HepG2 (cell line): ENCODE data around the gene CCDC142. TPM values are rescaled to one million over a fixed set of nuclear protein-coding genes. Genes with fewer than 3 reads are reported as not detected.
A peak's percentile ranks its signal among the peaks of the same experiment; 100 is the strongest.

ENCODE experiments used
- FOSL1 ChIP-seq: sonication (generic); formaldehyde crosslinking; IDR thresholded peaks from 2 replicates; pipeline ENCODE4 v1.9.0; 2021; ENCODE audit warnings: missing genetic modification reagents, borderline replicate concordance
- HMGXB3 ChIP-seq: sonication (generic); formaldehyde crosslinking; IDR thresholded peaks from 2 replicates; pipeline ENCODE4 v1.4.0; 2020; ENCODE audit warnings: missing genetic modification reagents, borderline replicate concordance
- HOXA9 ChIP-seq: sonication (generic); formaldehyde crosslinking; IDR thresholded peaks from 2 replicates; pipeline ENCODE4 v1.8.1; 2022; ENCODE audit warnings: missing genetic modification reagents, mild to moderate bottlenecking, moderate library complexity, borderline replicate concordance
- KAT7 ChIP-seq: IDR thresholded peaks from 2 replicates; pipeline ENCODE4 v1.6.1; 2018; ENCODE audit warnings: borderline replicate concordance, missing compliant biosample characterization
- MAFG ChIP-seq: sonication (generic); formaldehyde crosslinking; IDR thresholded peaks from 2 replicates; pipeline ENCODE4 v1.5.1; 2020; ENCODE audit warnings: mild to moderate bottlenecking, missing genetic modification reagents
- MED13 ChIP-seq: sonication (generic); formaldehyde crosslinking; IDR thresholded peaks from 2 replicates; pipeline ENCODE4 v1.5.0; 2020; ENCODE audit warnings: missing genetic modification reagents
- REL ChIP-seq: sonication (generic); formaldehyde crosslinking; conservative IDR thresholded peaks from 2 replicates; pipeline ENCODE4 v1.8.0; 2022; ENCODE audit warnings: mild to moderate bottlenecking, missing genetic modification reagents, moderate library complexity
- SALL2 ChIP-seq: sonication (generic); formaldehyde crosslinking; IDR thresholded peaks from 2 replicates; pipeline ENCODE4 v1.8.1; 2023; ENCODE audit warnings: mild to moderate bottlenecking, missing genetic modification reagents, inconsistent platforms
- STAT6 ChIP-seq: sonication (generic); formaldehyde crosslinking; IDR thresholded peaks from 2 replicates; pipeline ENCODE4 v1.4.0; 2020; ENCODE audit warnings: missing genetic modification reagents, mild to moderate bottlenecking, borderline replicate concordance
- TRIM24 ChIP-seq: sonication (generic); formaldehyde crosslinking; IDR thresholded peaks from 2 replicates; pipeline ENCODE4 v1.8.0; 2022; ENCODE audit warnings: mild to moderate bottlenecking, missing genetic modification reagents
- XBP1 ChIP-seq: sonication (generic); formaldehyde crosslinking; IDR thresholded peaks from 2 replicates; pipeline ENCODE4 v1.5.0; 2020; ENCODE audit warnings: missing genetic modification reagents
- ZNF17 ChIP-seq: sonication (generic); formaldehyde crosslinking; IDR thresholded peaks from 2 replicates; pipeline ENCODE4 v1.5.0; 2020; ENCODE audit warnings: mild to moderate bottlenecking, missing genetic modification reagents
- ZNF230 ChIP-seq: sonication (generic); formaldehyde crosslinking; IDR thresholded peaks from 2 replicates; pipeline ENCODE4 v1.4.0; 2020; ENCODE audit warnings: mild to moderate bottlenecking, missing genetic modification reagents
- ZNF326 ChIP-seq: sonication (generic); formaldehyde crosslinking; IDR thresholded peaks from 2 replicates; pipeline ENCODE4 v1.4.0; 2020; ENCODE audit warnings: missing genetic modification reagents, borderline replicate concordance
- ZNF678 ChIP-seq: sonication (generic); formaldehyde crosslinking; IDR thresholded peaks from 2 replicates; pipeline ENCODE4 v1.4.0; 2020; ENCODE audit warnings: mild to moderate bottlenecking, missing genetic modification reagents
- ZNF746 ChIP-seq: sonication (generic); formaldehyde crosslinking; IDR thresholded peaks from 2 replicates; pipeline ENCODE4 v1.8.0; 2022; ENCODE audit warnings: mild to moderate bottlenecking, missing genetic modification reagents
- polyA plus RNA-seq, 8 experiments: library from polyadenylated mRNA; depleted of rRNA in 3 of 8; stranded (reverse) in 7 of 8; unstranded in 1 of 8; fragments of >200 nt; fragmentation: Illumina TruSeq in 4 of 8; extraction: Trizol in 4 of 8; gene quantifications; 2 replicates each; pipeline versions ENCODE4 v1.2.1 to v1.2.3, GENCODE V29; 2011 to 2016; ENCODE audit warnings: low read depth in 4 of 8, missing spikeins in 1 of 8, mixed read lengths in 1 of 8; ENCODE audit not compliant: insufficient read depth in 1 of 8
- total RNA-seq, 5 experiments: library from RNA; depleted of rRNA; stranded (reverse); fragments of >200 nt; fragmentation: Illumina TruSeq; extraction: Trizol; gene quantifications; 2 replicates each; pipeline ENCODE4 v1.2.3, GENCODE V29; 2016; ENCODE audit warnings: low read depth in 1 of 5
- TF ChIP-seq, protein P1 (sequence below): sonication (generic); formaldehyde crosslinking; IDR thresholded peaks from 2 replicates; pipeline ENCODE4 v1.4.0; 2020; ENCODE audit warnings: missing genetic modification reagents, low read depth, mild to moderate bottlenecking, borderline replicate concordance
- TF ChIP-seq, protein P2 (sequence below): sonication (generic); formaldehyde crosslinking; IDR thresholded peaks from 2 replicates; pipeline ENCODE4 v1.9.0; 2021; ENCODE audit warnings: missing genetic modification reagents, borderline replicate concordance

CCDC142 gene
- total and polyA plus RNA-seq, 2 of the 13 experiments (the other 11 are each of a cell fraction or from before 2014, with no cell fraction given), result 14.7 to 30.4 TPM

- TF ChIP-seq HMGXB3 (CRISPR knock-in tag) (no peak), MED13 (CRISPR knock-in tag) (no peak), REL (CRISPR knock-in tag) (peak; percentile 45; the same call in 1 of the 2 replicates), ZNF230 (CRISPR knock-in tag) (no peak), HOXA9 (CRISPR knock-in tag) (no peak; the same call in 1 of the 2 replicates), ZNF746 (CRISPR knock-in tag) (no peak), XBP1 (CRISPR knock-in tag) (no peak), ZNF326 (no peak), TRIM24 (CRISPR knock-in tag) (no peak), KAT7 (CRISPR knock-in tag) (no peak; the same call in 1 of the 2 replicates), MAFG (CRISPR knock-in tag) (no peak), FOSL1 (CRISPR knock-in tag) (no peak), ZNF17 (CRISPR knock-in tag) (no peak), STAT6 (CRISPR knock-in tag) (peak; percentile 87; the same call in 1 of the 2 replicates), SALL2 (peak; percentile 25), ZNF678 (CRISPR knock-in tag) (peak; percentile 91)
- TF ChIP-seq, protein P1, sequence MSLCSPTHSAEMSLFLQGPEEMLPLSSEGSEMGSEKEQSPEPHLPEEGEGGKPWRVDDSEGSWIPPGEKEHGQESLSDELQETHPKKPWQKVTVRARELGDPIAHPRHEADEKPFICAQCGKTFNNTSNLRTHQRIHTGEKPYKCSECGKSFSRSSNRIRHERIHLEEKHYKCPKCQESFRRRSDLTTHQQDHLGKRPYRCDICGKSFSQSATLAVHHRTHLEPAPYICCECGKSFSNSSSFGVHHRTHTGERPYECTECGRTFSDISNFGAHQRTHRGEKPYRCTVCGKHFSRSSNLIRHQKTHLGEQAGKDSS (CRISPR knock-in tag), result peak; percentile 54; the same call in 1 of the 2 replicates
- TF ChIP-seq, protein P2, sequence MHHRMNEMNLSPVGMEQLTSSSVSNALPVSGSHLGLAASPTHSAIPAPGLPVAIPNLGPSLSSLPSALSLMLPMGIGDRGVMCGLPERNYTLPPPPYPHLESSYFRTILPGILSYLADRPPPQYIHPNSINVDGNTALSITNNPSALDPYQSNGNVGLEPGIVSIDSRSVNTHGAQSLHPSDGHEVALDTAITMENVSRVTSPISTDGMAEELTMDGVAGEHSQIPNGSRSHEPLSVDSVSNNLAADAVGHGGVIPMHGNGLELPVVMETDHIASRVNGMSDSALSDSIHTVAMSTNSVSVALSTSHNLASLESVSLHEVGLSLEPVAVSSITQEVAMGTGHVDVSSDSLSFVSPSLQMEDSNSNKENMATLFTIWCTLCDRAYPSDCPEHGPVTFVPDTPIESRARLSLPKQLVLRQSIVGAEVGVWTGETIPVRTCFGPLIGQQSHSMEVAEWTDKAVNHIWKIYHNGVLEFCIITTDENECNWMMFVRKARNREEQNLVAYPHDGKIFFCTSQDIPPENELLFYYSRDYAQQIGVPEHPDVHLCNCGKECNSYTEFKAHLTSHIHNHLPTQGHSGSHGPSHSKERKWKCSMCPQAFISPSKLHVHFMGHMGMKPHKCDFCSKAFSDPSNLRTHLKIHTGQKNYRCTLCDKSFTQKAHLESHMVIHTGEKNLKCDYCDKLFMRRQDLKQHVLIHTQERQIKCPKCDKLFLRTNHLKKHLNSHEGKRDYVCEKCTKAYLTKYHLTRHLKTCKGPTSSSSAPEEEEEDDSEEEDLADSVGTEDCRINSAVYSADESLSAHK (CRISPR knock-in tag), result no peak
Measured at GRCh38 chr2:74429487-74430451, 53.0 kb downstream of the CCDC142 start (continued).
